Spleen (tissue), 7 donors: Measurements from ENCODE around the gene MRPL44.

Experiments used
- POLR2A ChIP-seq, 3 donors: fragments of 450-650 bp; IDR thresholded peaks; one replicate each; pipeline ENCODE4 v1.5.1; 2017; ENCODE audit warnings: antibody characterized with exemption in 3 of 3, mild to moderate bottlenecking in 1 of 3
- TF ChIP-seq, protein P1 (sequence below), 11 experiments: fragments of 200-600 bp in 7 of 11; fragments of 450-650 bp in 4 of 11; sonication (generic) in 4 of 11; IDR thresholded peaks in 8 of 11; conservative IDR thresholded peaks in 3 of 11; 1 replicate in 7 of 11; 2 replicates in 4 of 11; pipeline versions ENCODE4 v1.4.0 to v1.8.0; 2016 to 2021; ENCODE audit warnings: antibody characterized with exemption in 11 of 11, inconsistent platforms in 4 of 11, mild to moderate bottlenecking in 1 of 11
- donor health status: DM: no; HTN: no; CAD: no; lungs with moderate emphysema.
- donor health status: DM: no; HTN: no; CAD: no.
- donor health status: DM: no; HTN: no; CAD: no.

DNA sequence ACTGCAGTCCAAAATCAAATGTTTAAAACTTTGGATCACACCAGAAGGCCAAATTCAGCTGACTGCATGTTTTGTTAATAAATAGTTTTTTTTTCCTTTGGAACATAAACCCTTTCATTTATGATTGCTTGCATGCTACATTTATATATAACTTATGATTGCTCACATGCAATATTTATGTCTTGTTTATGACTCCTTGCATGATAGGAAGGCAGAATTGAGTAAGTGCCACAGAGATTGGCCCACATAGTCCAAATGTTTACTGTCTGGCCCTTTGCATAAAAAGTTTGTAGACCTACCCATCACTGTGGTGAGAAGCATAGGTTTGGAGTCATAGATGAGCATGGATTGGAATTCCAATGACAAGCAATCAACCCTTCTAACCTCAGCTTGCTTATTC is 42.9 kb upstream of the MRPL44 start:
- TF ChIP-seq, protein P1, sequence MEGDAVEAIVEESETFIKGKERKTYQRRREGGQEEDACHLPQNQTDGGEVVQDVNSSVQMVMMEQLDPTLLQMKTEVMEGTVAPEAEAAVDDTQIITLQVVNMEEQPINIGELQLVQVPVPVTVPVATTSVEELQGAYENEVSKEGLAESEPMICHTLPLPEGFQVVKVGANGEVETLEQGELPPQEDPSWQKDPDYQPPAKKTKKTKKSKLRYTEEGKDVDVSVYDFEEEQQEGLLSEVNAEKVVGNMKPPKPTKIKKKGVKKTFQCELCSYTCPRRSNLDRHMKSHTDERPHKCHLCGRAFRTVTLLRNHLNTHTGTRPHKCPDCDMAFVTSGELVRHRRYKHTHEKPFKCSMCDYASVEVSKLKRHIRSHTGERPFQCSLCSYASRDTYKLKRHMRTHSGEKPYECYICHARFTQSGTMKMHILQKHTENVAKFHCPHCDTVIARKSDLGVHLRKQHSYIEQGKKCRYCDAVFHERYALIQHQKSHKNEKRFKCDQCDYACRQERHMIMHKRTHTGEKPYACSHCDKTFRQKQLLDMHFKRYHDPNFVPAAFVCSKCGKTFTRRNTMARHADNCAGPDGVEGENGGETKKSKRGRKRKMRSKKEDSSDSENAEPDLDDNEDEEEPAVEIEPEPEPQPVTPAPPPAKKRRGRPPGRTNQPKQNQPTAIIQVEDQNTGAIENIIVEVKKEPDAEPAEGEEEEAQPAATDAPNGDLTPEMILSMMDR (IDR thresholded peaks at IDR 0.05 in 8 of 11, conservative IDR thresholded peaks at IDR 0.05 in 3 of 11), result no peak
- no peak for TF ChIP-seq POLR2A (IDR thresholded peaks at IDR 0.05)
